PFSK-1 (cell line): Measurements from ENCODE around the gene CNTN4.

Experiments used
- FOXP2 ChIP-seq: optimal IDR thresholded peaks from 2 replicates; pipeline ENCODE3; 2011; ENCODE audit warnings: borderline replicate concordance, control low read depth, inconsistent platforms; ENCODE audit not compliant: insufficient read depth; ENCODE audit errors: extremely low read length, extremely low read depth
- TAF1 ChIP-seq: IDR thresholded peaks from 2 replicates; pipeline ENCODE4 v1.6.1; 2012; ENCODE audit warnings: low read length, control low read depth, borderline replicate concordance; ENCODE audit not compliant: insufficient read depth
- TF ChIP-seq, protein P1 (sequence below), 2 experiments: IDR thresholded peaks; 2 replicates each; pipeline versions ENCODE4 v1.6.1 to v1.8.0; 2011 to 2012; ENCODE audit warnings: low read depth in 2 of 2, low read length in 2 of 2, control low read depth in 1 of 2, inconsistent platforms in 1 of 2, mild to moderate bottlenecking in 1 of 2, moderate library complexity in 1 of 2; ENCODE audit not compliant: insufficient read depth in 1 of 2

GRCh38 chr3:2097641-2098191 lies 950 bp upstream of the CNTN4 start:
- TF ChIP-seq FOXP2 (no peak), TAF1 (no peak)
- TF ChIP-seq, protein P1, sequence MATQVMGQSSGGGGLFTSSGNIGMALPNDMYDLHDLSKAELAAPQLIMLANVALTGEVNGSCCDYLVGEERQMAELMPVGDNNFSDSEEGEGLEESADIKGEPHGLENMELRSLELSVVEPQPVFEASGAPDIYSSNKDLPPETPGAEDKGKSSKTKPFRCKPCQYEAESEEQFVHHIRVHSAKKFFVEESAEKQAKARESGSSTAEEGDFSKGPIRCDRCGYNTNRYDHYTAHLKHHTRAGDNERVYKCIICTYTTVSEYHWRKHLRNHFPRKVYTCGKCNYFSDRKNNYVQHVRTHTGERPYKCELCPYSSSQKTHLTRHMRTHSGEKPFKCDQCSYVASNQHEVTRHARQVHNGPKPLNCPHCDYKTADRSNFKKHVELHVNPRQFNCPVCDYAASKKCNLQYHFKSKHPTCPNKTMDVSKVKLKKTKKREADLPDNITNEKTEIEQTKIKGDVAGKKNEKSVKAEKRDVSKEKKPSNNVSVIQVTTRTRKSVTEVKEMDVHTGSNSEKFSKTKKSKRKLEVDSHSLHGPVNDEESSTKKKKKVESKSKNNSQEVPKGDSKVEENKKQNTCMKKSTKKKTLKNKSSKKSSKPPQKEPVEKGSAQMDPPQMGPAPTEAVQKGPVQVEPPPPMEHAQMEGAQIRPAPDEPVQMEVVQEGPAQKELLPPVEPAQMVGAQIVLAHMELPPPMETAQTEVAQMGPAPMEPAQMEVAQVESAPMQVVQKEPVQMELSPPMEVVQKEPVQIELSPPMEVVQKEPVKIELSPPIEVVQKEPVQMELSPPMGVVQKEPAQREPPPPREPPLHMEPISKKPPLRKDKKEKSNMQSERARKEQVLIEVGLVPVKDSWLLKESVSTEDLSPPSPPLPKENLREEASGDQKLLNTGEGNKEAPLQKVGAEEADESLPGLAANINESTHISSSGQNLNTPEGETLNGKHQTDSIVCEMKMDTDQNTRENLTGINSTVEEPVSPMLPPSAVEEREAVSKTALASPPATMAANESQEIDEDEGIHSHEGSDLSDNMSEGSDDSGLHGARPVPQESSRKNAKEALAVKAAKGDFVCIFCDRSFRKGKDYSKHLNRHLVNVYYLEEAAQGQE (IDR thresholded peaks at IDR 0.05; ENCODE audit: insufficient read depth in 1 of 2, low read depth in 2 of 2, low read length in 2 of 2) = no peak
